HG03097 (cell line): ENCODE results near the gene LRG1.
"Not testable (repeated sequence)": the region's sequence is repeated elsewhere in the genome, so short reads cannot be mapped to it uniquely, and the experiment has no call there.

Experiments
- ATAC-seq: cut with Tn5 transposase; IDR thresholded peaks from one replicate; pipeline ENCODE4 v1.9.1; 2021; ENCODE audit not compliant: unreplicated experiment, low FRiP score

The LRG1 gene

DNA sequence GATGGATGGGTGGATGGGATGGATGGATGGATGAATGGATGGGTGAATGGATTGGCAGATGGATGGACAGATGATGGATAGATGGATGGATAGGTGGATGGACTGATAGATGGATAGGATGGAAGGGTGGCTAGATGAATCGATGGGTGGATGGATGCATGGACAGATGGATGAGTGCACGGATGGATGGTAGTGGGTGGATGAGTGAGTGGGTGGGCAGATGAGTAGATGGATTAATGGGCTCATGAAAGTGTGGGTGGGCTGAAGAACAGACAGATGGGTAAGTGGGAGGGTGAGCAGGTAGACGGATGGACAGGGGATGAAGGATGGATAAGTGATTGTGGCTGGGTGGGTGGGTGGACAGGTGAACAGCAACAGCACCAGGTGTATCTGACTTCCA, 13.9 kb upstream of the LRG1 start:
- ATAC-seq = no peak

DNA sequence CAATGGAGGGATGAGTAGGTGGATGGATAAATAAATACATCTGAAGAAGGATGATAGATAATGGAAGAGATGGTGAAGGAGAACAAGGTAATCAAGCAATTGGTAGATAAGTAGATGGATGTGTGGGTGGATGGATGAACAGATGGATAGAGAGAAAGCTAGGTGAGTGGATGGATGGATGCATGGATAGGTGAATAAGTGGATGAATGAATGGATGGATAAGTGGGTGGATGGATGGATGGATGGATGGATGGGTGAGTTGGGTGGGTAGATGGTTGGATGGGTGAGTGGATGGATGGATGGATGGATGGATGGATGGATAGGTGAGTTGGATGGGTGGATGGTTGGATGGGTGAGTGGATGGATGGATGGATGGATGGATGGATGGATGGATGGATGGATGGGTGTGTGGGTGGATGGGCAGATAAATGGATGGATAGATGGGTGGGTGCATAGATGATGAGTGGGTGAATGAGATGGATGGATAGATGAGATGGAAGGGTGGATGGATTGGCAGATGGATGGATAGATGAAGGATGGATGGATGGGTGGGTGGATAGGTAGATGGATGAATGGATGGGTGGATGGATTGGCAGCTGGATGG, 13.4 kb upstream of the LRG1 start:
- ATAC-seq = no peak

DNA sequence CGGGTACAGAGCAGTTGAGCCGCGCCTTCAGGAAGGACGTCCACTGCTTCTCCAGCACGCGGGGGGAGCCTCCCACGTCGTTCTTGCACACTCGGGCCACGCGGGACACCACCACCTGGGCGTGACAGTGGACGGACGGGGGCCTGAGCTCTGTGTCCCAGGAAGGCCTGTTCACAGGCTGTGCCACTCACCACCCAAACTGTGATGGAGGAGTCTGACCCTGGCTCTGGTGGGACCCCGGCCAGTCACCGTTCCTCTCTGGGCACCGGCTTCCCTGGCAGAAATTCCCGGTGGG, 12.6 kb upstream of the LRG1 start:
- no peak for ATAC-seq

DNA sequence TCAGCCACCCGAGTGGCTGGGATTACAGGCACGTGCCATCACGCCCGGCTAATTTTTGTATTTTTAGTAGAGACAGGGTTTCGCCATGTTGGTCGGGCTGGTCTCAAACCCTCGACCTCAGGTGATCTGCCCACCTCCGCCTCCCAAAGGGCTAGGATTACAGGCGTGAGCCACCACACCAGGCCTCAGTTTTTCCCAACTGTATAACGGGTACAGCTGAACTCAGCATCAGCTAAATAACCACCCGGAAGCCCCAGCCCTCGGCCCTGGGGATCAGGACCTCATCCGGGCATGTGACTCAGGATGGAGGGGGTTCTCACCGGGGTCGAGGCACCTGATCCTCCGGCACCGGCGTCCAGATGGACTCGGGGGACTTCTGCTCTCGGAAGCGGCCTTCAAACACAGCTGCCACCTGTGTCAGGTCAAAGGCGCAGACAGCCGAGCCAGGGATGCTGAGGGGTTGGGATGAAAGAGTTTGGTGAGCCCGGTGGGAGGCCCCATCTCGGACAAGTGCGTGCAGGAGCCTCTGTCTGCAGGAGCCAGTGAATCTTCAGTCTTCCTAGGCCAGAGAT, 10.7 kb upstream of the LRG1 start:
- no peak for ATAC-seq

DNA sequence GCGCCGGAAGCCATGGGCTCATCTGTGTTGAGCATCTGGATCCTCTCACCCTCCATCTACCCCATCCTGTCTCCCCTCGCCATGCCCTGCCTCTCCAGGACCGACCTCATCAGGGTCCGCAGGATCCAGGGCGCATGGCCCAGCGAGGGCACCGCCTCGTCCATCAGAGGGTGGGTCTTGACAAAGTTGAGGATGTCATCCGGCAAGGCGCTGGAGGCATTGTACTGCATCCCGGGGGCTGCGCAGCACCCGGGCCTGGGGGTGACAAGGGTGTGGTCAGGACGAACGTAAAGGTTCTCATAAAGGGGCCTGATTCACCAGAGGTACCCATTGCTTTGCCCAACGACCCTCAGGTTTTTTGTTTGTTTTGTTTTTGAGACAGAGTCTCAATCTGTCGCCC, 10.2 kb upstream of the LRG1 start:
- no peak for ATAC-seq

DNA sequence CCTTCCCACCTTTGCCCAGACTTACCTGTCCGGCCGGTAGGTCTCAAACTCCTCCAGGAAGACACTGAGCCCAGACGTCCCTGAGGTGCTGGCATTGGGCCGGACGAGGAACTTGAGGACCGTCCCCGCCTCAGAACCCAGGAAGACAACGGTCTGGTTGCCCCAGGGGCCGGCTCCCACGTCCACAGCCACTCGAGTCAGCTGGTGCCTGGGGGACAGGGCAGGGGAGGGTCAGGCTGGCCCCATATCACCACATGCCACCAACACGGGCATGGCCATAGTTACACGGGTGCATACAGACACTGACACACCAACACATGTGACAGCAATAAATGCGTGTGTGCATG, 8.4 kb upstream of the LRG1 start:
- ATAC-seq = no peak

DNA sequence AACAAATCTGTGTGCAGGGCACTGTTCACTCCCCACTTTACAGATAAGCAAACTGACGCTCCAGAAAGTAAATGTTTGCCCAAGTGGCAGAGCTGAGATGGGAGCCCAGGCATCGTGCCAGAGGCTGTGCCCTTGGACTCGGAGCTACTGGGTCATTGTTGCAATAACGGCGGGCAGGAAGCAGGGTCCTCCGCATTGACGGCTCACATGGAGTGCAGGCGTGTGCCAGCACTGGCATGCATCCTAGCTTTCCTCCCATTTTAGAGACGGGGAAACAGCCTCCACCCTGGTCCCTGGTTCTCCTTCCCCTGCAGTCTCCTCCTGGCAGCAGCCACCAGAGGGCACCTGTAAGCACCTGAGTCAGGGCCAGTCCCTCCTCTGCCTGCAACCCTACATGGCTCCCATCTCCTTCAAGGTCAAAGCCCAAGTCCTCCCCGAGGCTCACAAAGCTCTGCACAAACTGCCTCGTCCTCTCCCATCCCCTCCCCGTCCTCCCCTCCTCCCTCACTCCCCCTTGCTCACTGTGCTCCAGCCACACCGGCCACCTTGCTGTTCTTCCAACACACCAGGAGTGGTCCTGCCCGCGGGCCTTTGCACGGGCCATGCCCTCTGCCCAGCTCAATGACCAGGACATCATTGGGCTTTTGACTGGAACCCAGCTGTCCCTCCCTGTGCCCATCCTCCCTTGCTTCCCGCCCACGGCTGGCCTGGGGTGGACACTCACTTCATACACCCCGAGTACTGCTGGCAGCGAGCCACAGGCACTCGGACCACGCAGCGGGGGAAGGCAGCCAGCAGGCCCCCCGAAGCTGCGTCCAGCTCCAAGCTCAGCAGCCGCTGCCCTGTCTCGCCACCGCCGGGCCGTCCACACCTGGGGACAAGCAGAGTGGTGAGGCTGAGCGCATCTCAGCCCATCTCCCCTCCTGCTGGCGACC, 7.7 kb upstream of the LRG1 start:
- no peak for ATAC-seq

DNA sequence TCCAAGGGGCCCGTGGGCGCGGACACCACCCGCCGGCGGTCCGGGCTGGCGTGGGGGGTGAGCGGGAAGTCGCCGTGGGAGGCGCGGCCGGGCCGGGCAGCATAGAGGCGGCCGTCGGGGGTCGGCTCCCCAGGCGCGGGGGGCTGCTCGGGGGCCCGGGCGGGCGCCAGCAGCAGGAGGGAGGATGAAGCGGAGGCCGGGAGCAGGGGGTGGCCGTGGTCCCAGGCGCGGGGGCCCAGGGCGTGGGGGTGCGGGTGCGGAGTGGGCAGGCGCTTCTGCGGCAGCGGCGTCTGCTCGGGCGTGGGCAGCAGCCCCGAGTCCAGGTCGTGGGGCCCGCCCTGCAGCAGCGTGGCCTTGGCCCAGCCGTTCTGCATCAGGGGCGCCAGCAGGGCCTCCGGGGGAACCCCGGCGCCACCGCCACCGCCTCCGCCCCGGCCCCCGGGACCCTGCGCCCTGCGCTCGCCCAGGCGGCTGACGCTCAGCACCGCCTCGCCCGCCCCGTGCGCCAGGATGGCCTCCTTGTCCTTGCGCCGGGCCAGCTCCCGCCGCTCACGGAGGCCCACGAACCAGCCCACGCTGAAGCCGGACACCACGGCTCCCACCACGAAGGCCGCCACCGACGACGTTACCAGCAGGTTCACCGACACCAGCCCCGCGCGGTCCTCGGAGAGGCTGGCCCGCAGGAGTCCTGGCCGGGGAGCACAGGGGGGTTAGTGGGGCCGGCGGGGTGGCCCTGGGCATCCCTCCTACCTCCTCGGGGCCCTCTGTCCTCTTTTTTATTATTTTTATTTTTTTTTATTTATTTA, 4.2 kb upstream of the LRG1 start:
- ATAC-seq = no peak

DNA sequence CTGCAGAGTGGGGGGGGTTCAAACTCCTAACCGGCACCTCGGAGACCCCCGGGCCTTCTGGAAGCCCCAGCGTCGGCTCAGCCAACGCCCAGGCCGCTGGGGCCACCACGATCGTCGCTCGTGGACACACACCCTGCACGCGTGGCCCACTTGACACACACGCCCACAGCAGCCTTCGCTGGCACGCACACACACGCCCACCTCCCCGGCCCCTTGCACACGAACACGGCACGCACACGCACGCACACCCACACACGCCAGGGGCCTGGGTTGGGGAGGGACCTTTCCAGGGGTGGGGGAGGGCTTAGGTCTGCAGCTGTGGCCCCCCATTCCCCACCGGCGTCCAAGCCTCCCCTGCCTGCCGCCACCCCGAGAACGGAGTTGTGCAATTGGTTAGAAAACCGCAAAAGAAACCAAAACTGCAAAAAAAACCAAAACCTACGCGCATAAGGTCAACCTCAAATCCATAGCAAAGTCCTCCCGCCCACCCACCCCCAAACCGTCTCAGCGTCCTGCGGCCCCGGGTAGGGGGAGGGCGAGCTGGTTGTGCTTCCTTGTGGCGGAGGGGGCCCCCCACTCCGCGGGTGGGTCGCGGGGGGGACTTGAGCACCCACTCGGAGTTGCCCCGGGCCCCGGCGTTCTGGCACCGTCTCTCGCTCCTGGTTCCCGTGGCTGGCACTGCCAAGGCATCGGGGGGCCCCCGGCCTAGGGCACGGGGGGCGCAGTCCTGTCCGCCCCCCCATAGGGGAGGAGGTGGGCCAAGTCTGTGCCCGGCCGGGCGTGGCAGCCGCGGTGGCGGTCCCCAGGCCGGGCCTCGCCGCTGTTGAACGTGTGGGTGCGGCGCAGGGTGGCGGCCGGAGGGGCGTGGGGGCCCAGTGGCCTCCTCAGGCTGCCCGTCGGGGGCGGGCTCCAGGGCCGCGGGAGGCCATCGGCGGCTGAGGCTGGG, 3.3 kb upstream of the LRG1 start:
- ATAC-seq = no peak

DNA sequence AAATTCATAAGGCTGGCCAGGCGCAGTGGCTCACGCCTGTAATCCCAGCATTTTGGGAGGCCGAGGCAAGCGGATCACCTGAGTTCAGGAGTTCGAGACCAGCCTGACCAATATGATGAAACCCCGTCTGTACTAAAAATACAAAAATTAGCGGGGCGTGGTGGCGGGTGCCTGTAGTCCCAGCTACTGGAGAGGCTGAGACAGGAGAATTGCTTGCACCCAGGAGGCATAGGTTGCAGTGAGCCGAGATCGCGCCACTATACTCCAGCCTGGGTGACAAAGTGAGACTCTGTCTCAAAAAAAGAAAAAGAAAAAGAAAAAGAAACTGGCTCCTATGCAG, 1.9 kb upstream of the LRG1 start:
- not testable (repeated sequence) for ATAC-seq

DNA sequence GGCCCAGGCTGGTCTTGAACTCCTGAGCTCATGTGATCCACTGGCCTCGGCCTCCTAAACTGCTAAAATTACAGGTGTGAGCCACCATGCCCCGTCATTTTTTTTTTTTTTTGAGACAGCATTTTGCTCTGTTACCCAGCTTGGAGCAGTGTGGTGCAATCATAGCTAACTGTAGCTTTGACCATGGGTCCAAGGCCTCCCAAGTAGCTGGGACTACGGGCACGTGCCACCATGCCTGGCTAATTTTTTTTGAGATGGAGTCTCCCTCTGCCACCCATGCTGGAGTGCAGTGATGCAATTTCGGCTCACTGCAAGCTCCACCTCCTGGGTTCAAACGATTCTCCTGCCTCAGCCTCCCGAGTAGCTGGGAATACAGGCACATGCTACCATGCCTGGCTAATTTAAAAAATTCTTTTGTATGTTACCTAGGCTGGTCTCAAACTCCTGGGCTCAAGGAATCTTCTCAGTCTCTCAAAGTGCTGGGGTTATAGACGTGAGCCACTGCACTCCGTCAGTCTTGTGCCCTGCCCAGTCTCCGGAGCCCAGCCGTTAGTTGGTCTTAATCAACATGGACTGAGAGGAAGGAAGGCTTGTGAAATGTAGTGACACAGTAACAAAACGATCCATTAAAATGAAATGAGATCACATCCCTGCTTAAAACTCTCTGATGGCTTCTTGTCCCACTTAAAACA, 1.4 kb upstream of the LRG1 start:
- ATAC-seq = no peak

DNA sequence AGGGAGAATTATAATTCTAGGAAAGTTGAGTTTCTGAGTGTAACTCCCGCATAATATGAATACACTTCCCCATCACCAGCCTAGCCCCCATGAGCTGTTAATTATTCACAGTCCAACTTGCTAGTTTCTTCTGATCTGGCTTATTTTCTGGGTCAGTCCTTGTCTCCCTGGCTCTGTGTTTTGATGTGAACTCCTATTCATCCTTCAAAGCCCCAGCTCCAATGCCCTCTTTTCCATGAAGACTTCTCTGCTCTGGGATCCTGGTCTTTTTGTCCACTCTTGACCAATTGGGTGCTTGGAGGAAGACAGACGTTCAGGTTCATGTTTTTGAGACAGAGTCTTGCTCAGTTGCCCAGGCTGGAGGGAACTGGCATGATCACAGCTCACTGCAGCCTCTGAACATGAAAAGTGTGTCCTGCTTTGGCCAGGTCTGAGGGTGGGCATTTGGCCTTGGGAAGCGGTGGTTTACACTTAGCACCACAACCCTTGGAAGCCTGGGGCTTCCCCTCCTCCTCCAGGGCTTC, 605 bp downstream of the LRG1 start:
- no peak for ATAC-seq

DNA sequence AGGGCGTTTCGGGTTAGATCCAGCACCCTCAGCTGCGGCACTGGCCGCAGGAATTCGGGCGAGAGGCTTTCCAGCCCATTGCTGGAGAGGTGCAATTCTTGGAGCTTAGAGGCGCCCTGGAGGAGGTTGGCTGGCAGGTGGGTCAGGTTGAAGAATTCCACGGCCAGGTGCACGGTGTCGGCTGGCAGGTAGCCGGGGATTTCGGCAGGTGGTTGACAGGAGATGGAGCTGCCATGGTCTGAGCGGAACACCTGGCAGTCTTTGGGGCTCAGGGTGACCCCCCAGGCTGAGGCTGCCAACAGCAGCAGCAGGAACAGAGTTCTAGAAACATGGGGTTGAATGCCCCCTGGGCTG, 1.3 kb downstream of the LRG1 start:
- ATAC-seq = no peak

DNA sequence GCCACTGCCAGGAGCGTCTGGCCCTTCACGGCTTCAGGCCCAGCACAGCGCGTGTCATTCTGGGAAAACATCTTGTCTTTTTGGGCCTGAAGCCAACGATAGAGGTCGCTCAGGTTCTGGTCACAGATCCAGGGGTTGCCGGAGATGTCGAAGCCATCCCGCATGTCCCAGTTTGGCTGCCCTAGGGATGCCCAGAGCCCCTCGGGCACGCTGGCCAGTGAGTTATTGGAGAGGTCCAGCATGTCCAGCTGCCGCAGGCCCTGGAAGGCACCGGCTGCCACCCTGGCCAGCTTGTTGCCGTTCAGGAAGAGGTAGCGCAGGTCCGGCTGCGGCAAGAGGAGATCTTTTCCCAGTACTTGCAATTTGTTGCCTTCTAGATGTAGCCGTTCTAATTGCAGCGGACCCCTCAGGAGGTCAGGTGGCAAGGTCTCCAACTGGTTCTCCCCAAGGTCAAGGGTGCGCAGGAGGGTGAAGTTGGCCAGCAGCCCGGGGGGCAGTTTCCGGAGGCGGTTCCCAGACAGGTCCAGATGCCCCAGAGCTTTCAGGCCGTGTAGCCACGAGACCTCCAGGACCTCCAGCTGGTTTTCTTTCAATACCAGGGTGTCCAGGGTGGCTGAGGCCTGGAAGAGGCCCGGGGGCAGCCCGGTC, 1.8 kb downstream of the LRG1 start:
- ATAC-seq = no peak

DNA sequence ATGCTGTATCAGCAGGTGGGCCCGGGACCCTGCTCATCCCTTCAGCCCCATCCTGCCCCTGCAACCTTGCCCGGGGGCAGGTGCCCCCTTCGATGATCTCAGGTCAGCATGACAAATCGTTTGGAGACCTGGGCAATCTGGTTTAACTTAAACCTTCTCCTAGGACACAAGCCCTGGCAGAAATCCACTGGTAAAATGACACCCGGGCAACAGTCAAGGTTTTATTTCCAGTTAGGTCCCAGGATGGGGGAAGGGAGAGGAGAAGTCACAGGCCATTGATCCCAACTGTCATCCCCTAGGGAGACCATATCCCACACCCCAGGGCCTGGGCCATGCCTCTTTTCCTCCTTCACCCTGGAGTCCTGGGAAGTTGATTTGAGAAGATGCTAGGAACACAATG, 3.0 kb downstream of the LRG1 start:
- ATAC-seq = no peak

DNA sequence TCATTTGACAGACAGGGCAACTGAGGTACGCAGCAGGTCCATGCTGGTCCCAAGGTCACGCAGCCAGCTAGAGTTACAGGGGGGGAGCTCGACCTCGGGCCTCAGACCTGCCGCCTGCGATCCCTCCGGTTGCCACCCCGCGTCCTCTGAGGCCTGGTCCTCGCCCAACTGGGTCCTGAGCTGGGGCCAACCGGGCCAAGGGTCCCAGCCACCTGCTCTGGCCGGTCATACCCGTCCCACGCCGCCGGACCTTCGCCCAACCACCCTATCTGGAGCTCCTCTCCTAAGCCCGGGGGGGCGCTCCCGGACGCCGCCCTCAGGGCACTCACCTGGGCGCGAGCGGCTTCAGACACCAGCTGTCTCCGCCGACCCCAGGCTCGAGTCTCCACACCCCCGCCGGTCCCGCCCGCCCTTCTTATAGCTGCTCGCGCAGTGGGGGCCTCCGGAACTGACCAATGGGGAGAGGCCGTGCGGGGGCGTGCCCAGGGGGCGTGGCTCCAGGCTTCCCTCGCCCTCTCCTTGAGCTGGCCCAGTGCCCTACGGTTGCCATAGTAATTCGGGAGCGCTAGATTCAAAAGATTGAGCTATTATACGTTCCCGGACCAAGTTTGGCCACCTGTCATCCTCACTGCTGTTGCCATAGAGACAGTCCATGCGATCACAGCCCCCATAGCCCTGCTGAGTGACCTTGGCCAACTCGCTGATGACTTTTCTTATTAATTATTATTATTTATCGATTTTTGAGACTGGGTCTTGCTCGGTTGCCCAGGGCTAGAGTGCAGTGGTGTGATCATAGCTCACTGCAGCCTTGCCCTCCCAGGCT, 4.8 kb downstream of the LRG1 start, which contains the start of gene PLIN5:
Gene PLIN5 (minus strand): TSS at position 389 of the 823 bp plus-strand sequence. CDS start 1,150 bp downstream, outside the sequence.
- ATAC-seq = no peak

DNA sequence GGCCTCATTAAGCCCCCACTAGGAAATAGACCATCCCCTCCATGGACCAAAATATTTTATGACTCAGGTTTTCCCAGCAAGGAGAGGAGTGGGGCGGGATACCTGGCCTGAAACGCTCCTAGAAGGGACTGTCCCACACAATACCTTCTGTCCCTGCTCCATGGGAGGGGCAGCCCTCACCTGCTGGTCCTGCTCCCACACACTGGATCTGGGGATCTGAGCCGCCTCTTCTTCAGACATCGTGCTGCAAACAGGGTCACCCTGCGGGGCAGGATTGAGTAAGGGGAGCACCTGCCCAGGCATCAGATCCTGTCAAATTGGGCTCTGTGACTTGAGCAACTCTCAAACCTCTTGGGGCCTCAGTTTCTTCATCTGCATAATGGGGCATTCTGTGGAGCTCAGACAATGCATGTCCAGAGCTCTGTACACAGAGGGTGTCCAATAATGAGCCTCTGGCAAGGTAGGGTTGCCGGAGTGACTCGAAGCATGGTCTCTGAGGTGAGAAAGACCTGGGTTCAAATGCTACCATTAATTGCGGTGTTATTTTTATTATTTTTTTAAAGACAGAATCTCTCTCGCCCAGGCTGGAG, 5.9 kb downstream of the LRG1 start:
- ATAC-seq = no peak

DNA sequence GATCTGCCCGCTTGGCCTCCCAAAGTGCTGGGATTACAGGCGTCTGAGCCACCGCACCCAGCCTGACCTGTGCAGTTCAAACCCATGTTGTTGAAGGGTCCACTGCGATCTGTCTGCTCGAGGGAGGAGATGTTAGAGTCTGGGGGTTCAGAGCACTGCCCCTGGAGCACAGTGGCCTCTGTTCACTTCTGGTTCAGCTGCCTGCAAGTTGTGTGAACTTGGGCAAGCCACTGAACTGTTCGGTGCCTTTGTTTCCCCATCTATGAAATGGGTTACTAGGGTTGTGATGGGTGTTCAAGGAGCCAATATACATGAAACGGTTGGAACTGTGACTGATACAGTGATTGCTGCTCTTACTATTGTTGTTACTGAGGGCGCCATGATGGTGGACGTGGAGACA, 6.5 kb downstream of the LRG1 start:
- no peak for ATAC-seq
